Osteoblast (primary cell): ENCODE measurements around the gene NR3C2. TPM values are rescaled to one million over a fixed set of nuclear protein-coding genes. Genes with fewer than 3 reads are reported as not detected.

Source experiments
- DNase-seq: peaks from one replicate; pipeline ENCODE4 v3.0.0; 2011; ENCODE audit warnings: low spot score, mixed read lengths; ENCODE audit not compliant: insufficient read length; ENCODE audit errors: missing footprints
- H2AFZ ChIP-seq: 2 replicates; pipeline ENCODE4 v1.6.0; 2011; ENCODE audit warnings: mild to moderate bottlenecking, low read length
- H3K27ac ChIP-seq: 2 replicates; pipeline ENCODE4 v1.5.1; 2011; ENCODE audit warnings: mild to moderate bottlenecking, low read depth, low read length, moderate library complexity
- H3K27me3 ChIP-seq: 2 replicates; pipeline ENCODE4 v1.6.0; 2012; ENCODE audit warnings: mild to moderate bottlenecking, control low read depth, inconsistent platforms, low read length, moderate library complexity; ENCODE audit not compliant: insufficient read depth
- H3K36me3 ChIP-seq: 2 replicates; pipeline ENCODE4 v1.5.1; 2011; ENCODE audit warnings: mild to moderate bottlenecking, low read length, control low read depth, moderate library complexity; ENCODE audit not compliant: insufficient read depth
- H3K4me1 ChIP-seq: 2 replicates; pipeline ENCODE4 v1.5.1; 2011; ENCODE audit warnings: mild to moderate bottlenecking, low read length, control low read depth, moderate library complexity; ENCODE audit not compliant: insufficient read depth
- H3K4me2 ChIP-seq: 2 replicates; pipeline ENCODE4 v1.6.0; 2011; ENCODE audit warnings: mild to moderate bottlenecking, low read length; ENCODE audit not compliant: insufficient read depth
- H3K4me3 ChIP-seq: fragments of 200-600 bp; sonication (generic); 3 replicates; pipeline ENCODE4 v1.5.1; 2012; ENCODE audit warnings: mild to moderate bottlenecking, low read length, inconsistent platforms; ENCODE audit not compliant: insufficient read depth
- H3K79me2 ChIP-seq: 2 replicates; pipeline ENCODE4 v1.6.0; 2012; ENCODE audit warnings: mild to moderate bottlenecking, low read length, control low read depth, inconsistent platforms; ENCODE audit not compliant: insufficient read depth
- H3K9me3 ChIP-seq: 2 replicates; pipeline ENCODE4 v1.5.1; 2011; ENCODE audit warnings: low read depth, low read length, control low read depth
- H4K20me1 ChIP-seq: 2 replicates; pipeline ENCODE4 v1.6.0; 2012; ENCODE audit warnings: mild to moderate bottlenecking, low read length, control low read depth; ENCODE audit not compliant: insufficient read depth
- CTCF ChIP-seq: IDR thresholded peaks from 2 replicates; pipeline ENCODE4 v1.5.1; 2011; ENCODE audit warnings: mild to moderate bottlenecking, low read depth, low read length, moderate library complexity; ENCODE audit errors: extremely low read depth
- total RNA-seq: library from RNA; depleted of rRNA; stranded (reverse); fragments of >200 nt; gene quantifications from 2 replicates; pipeline ENCODE4 v1.2.3, GENCODE V29; 2012

Gene NR3C2
- total RNA-seq, 1 donor = 0.72 TPM

GRCh38 chr4:148101235-148101634 is 341.0 kb downstream of the NR3C2 start:
- no peak for TF ChIP-seq CTCF
- Histone ChIP-seq H4K20me1 (no peaks in the 10 kb centered on the region), H3K4me3 (no peak overlapping the region), H3K4me2 (no peak overlapping the region), H3K36me3 (no peaks in the 10 kb centered on the region), H2AFZ (no peak overlapping the region), H3K27ac (no peak overlapping the region), H3K27me3 (no peaks in the 10 kb centered on the region), H3K4me1 (no peaks in the 10 kb centered on the region), H3K9me3 (no peaks in the 10 kb centered on the region), H3K79me2 (no peaks in the 10 kb centered on the region)
- no peak for DNase-seq

- no peak for TF ChIP-seq CTCF
- no peaks in the 10 kb centered on the region for H3K4me1 ChIP-seq
- H3K27ac ChIP-seq = no peak overlapping the region
- DNase-seq = no peak
- H3K4me2 ChIP-seq = no peak overlapping the region
- H2AFZ ChIP-seq = no peak overlapping the region
- no peaks in the 10 kb centered on the region for H4K20me1 ChIP-seq
- H3K4me3 ChIP-seq = no peak overlapping the region
- H3K79me2 ChIP-seq = no peaks in the 10 kb centered on the region
- no peaks in the 10 kb centered on the region for H3K9me3 ChIP-seq
- no peaks in the 10 kb centered on the region for H3K27me3 ChIP-seq
- H3K36me3 ChIP-seq = no peaks in the 10 kb centered on the region
Observed at GRCh38 chr4:148097801-148098200, 344.4 kb downstream of the NR3C2 start.

DNA sequence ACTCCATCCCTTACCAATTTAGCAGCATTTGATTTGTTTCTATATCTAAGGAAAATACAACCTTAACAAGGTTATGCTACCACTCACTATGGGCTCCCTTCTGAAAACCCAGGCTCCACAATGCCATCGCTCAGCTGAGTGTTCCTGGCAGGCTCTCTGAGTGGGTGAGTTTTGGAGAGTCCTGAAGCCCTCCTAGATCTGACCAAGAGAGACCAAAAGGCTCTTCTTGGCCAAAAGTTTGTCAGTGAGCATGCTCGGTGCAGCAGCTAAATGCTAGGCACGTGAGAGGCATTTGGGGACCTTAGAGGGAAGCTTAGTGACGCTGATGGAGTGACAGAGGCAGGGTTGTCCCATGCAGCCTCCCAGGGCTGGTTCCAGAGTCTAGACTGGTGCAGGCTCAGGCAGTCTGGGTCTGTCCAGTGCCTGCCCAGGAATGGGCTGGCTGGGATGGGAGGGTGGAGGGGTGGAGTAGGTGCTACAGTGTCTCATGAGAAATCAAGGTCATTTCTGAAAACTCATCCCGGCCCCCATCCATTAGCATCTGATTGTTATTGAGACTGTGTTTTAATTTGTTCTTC is 346.8 kb downstream of the NR3C2 start:
- H3K36me3 ChIP-seq = no peaks in the 10 kb centered on the region
- no peaks in the 10 kb centered on the region for H3K9me3 ChIP-seq
- H3K4me2 ChIP-seq = no peak overlapping the region
- DNase-seq = no peak
- no peak overlapping the region for H3K27ac ChIP-seq
- H3K27me3 ChIP-seq = no peaks in the 10 kb centered on the region
- no peak overlapping the region for H3K4me3 ChIP-seq
- TF ChIP-seq CTCF = no peak
- peaks cover 4% of the 10 kb centered on the region for H3K4me1 ChIP-seq
- no peaks in the 10 kb centered on the region for H3K79me2 ChIP-seq
- no peaks in the 10 kb centered on the region for H4K20me1 ChIP-seq
- no peak overlapping the region for H2AFZ ChIP-seq

DNA sequence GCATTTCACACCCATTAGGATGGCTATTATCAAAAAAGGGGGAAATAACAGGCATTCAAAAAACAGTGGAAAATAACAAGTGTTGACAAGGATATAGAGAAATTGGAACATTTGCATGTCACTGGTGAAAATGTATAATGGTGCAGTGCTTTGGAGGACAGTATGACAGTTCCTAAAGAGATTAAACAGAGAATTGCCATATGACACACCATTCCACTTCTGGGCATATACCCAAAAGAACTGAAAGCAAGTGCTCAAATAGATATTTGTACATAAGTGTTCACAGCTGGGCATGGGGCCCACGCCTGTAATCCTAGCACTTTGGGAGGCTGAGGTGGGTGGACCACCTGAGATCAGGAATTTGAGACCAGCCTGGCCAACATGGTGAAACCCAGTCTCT is 348.1 kb downstream of the NR3C2 start:
- TF ChIP-seq CTCF = no peak
- no peak overlapping the region for H3K4me3 ChIP-seq
- H3K79me2 ChIP-seq = no peaks in the 10 kb centered on the region
- no peak for DNase-seq
- no peak overlapping the region for H3K27ac ChIP-seq
- H4K20me1 ChIP-seq = no peaks in the 10 kb centered on the region
- no peak overlapping the region for H3K4me2 ChIP-seq
- H3K9me3 ChIP-seq = no peaks in the 10 kb centered on the region
- H3K4me1 ChIP-seq = peaks cover 4% of the 10 kb centered on the region
- no peak overlapping the region for H2AFZ ChIP-seq
- no peaks in the 10 kb centered on the region for H3K36me3 ChIP-seq
- H3K27me3 ChIP-seq = no peaks in the 10 kb centered on the region
